NCI-H1930 (cell line): ENCODE measurements around the gene ZNF678.

ENCODE experiments used
- DNase-seq, 2 experiments: peaks; one replicate each; lab custom pipeline; 2025; lab: John Stamatoyannopoulos, UW

The ZNF678 gene

DNA sequence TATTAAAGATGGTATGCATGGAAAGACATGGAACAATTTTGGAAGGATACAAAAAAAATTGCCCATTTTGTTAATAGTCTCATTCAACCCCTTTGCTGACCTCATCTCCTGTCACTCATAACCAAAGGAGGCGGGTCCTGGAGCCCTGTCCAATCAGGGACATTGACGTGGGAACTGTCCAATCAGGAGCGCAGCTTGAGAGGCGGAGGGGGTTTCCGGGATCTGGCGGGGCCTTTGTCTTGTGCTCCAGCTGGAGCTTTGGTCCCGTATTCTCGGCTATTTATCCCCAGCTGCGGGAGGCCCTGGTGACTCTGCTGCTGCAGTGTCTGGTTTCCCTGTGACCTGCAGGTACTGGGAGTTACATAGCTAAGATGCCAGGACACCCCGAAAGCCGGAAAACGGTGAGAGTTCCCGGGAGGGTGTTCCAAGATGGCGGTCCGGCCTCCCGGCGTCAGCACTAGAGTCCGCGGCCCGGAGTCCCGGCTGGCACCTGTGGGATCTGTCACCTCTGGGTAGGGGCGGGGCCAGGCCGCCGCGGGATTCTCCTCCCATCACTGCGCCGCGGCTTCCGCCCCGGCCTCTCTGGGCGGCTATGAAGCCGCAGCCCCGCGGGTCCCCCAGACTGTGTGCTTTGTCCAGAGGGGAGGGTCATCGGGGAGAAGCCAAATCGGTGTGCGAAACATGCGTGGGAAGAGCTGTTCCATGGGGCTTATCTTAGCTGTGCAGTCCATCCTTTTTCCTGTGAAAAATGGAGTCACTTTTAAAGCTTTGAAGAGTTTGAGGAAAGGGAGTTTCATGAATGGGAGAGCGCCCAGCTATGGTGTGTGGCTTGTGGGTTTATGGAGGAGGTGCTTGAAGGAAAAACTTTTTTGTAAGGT is at the start of gene ZNF678:
Gene ZNF678 (plus strand): TSS at position 233 of the 878 bp plus-strand sequence. CDS start 87,436 bp downstream, outside the sequence.
- peak; percentile 92 to 93 for DNase-seq

DNA sequence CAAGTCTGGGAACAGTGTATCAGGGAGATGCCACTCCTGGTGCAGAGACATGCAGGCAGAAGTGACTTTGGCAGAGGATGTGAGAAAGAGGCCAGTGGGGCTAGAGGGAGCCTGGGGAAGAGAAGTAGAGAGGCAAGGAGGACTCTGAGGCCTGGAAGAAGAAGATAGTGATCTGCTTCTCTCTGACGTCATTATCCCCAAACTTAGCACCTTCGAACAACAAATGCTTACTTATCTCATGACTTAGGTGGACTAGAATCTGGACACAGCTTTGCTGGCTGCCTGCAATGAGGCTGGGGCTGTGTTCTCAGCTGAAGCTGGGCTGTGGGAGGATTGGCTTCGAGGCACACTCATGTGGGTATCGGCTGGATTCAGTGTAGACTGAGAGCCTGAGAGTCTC is 44.5 kb upstream of the ZNF678 start:
- DNase-seq: no peak

DNA sequence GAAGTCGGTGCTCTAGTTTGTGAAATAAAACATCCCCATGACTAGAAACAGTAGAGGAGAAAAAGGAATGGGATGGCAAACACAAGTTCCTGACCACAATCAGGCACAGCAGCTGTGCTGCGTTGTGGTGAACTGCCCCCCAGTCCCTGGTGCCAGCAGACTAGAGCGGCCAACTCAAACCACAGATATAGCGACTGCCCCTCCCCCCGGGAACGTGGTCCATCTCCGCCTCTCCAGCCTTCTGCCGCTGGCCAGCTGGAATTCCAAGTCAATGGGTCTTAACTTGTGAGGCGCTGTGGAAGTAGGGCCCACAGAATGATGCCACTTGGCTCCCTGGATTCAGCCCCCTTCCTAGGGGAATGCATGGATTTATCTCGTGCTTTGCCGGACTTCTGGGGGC is 41.6 kb upstream of the ZNF678 start:
- no peak for DNase-seq

DNA sequence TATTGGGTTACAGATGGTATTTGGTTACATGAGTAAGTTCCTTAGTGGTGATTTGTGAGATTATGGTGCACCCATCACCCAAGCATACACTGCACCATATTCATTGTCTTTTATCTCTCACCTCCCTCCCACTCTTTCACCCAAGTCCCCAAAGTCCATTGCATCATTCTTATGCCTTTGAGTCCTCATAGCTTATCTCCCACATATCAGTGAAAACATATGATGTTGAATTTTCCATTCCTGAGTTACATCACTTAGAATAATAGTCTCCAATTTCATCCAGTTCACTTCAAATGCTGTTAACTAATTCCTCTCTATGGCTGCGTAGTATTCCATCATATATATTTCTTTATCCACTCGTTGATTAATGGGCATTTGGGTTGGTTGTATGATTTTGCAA is 36.8 kb upstream of the ZNF678 start:
- no peak for DNase-seq

DNA sequence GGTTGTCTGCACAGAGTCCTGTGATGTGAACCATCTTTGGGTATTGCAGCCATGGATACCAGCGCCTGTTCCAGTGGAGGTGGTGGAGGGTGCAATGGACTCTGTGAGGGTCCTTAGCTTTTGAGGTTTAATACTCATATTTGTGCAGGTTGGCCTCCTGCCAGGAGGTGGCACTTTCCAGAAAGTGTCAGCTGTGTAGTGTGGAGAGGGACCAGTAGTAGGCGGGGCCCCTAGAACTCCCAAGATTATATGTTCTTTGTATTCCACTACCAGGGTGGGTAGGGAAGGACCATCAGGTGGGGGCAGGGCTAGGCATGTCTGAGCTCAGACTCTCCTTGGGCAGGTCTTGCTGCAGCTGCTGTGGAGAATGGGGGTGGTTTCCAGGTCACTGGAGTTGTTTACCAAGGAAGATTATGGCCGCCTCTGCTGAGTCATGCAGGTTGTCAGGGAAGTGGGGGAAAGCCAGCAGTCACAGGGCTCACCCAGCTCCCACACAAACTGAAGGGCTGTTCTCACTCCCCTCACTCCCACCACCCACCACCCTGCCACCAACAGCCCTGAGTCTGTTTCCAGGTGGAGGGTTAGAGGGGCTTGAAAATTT is 31.2 kb upstream of the ZNF678 start:
- DNase-seq: no peak

DNA sequence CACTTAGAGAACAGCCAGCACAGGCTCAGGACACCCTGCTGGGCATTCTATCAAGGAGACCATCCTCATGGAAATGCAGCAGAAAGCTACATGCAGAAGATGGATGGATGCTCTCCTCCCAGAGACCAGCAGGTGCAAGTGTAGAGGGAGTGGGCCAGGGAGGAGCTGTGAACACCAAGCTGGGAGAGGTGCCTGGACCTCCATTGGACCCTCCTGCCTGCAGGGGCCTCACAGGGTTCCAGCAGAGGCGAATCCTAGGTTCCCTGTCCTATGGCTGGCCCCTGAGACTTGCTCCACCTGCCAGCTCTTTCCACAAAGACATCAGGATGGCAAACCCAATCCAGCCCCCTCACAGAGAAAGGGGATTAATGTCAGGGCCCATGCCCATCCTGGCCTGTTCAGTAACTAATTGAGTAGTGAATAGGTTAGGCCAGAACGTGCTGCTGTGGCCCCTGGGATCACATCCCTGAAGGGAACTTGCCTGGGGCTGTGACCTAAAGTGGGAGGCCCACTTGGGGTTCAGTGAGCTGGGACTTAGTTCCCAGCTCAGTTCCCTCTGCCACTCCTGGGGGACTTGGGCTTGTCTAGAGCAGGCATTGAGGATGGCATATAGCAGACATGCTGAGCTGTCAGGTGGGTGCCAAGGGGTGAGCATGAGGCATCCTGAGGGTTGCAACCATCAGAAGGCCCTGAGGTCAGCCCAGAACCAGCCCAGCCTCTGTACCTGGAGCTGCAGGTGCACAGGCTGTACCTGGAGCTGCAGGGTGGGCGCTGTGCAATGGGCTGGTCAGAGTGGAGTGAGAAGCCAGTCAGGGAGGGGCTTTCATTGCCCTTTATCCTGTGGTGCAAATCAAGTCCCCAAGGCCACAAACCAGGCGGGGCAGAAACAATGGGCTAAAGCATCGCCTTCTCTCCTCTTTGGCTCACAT is 22.9 kb upstream of the ZNF678 start:
- no peak for DNase-seq

DNA sequence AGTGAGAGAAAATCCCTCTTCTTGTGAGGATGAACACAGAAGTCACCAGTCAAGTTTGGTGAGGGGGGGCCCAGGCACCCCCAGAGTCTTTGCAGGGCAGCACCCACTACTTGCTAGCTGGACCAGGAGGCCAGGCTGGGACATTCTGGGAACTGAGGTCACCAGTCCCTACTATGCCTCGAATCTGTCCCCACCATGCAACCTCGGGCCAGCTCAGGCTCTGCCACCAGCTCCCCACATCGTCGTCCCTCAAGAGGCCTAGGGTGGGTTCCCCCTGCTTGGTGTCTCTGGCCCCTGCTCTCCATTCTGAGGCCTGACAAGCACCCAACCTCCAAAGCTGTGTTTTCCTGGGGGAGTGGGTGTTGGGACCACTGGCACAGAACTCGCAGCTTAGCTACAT is 22.2 kb upstream of the ZNF678 start:
- no peak for DNase-seq

DNA sequence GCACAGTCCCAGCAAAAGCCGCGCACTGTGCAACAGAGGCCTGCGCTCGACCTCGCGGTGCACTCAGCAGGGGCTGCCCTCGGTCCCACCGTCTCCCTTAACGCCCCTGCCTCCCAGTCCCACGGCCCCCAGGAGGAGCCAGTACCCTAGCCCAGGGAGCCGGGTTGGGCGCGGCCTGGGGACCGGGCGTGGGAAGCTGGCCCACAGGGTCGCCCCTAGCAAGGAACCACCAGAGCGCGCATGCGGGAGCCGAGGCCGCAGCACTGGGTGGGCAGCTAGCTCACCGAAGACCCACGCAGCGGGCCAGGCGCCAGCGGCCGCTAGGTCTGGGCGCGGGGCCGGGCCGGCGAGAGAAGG is 21.6 kb upstream of the ZNF678 start:
- DNase-seq: no peak

DNA sequence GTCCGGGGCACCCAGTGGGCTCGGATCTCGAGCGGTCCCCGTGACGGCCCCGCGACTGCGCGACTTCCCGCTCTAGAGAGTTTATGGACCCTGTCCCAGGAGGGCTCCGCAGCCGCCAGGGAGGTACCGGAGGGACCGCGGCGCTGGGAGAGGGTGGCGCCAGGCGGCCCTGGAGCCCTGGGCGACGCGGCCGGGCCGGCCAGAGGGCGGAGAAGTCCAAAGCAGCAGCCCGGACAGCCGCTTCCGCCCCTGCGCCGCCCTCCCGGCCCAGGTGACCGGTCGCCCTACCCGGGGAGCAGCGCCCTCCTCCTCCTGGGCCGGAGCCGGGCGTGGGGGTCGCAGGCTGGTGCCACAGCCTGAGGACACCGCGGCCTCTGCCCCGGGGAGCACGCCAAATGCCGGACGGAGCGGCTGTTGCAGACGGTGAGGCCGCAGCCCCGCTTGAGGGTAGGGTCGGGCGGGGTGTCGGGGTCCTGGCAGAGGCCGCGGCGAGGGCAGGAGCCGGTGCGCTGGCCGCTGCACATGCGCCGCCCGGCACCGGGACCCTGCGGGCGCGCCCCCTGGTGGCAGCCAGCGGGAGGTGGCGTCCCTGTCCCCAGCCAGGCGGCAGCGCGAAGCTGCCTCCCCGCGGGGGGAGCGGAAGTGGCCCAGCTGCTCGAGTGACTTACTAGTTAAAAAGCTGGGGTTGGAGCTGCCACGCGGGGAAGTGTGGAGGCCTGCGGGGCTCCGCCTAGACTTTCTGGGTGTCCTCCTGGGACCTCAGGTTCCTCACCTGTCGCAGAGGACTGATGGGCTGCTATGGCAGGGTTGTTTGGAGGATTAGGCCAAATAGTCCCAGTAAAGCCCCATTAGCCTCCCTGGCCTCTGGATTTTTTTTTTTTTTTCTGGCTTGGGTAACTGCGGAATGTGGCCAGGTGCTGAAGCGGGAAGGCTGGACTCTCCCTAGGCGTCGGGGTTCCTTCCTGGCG is 20.9 kb upstream of the ZNF678 start:
- DNase-seq: peak; percentile 57 to 87

DNA sequence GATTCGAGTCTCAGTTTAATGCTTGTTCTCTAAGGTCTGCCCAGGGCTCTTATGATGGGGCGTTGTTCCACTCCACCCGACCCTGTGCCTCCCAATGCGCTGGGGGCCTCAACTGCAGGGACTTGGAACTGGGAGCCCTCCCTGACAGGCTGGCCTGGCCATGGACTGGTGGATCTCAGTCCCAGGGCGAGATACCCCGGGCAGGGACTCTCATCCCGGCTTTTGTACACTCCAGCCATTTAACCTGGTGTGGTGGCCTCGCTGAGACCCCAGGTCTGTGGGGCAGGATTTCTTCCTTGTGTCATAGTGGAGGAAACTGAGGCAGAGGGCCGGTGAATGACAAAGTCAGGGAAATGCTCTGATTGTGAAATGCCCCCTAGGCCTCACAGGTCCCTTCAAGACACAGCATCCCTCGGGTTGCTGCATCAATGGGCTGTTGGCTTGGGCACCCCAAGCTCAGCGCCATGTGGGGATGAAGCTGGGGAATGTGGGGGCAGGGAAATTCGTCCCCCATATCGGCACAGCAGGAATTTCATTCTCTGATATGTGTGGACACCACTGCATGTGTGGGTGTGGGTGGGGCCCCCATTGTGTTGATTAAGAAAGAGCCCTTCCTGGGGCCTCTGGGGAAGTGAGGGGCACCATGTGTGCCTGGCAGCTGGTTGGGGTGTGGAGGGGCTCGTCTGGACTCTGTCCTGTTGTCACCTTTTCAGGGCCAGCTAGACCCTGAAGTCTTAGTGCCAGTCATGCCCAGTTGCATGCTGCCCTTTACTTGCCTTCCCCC is 19.9 kb upstream of the ZNF678 start:
- no peak for DNase-seq

DNA sequence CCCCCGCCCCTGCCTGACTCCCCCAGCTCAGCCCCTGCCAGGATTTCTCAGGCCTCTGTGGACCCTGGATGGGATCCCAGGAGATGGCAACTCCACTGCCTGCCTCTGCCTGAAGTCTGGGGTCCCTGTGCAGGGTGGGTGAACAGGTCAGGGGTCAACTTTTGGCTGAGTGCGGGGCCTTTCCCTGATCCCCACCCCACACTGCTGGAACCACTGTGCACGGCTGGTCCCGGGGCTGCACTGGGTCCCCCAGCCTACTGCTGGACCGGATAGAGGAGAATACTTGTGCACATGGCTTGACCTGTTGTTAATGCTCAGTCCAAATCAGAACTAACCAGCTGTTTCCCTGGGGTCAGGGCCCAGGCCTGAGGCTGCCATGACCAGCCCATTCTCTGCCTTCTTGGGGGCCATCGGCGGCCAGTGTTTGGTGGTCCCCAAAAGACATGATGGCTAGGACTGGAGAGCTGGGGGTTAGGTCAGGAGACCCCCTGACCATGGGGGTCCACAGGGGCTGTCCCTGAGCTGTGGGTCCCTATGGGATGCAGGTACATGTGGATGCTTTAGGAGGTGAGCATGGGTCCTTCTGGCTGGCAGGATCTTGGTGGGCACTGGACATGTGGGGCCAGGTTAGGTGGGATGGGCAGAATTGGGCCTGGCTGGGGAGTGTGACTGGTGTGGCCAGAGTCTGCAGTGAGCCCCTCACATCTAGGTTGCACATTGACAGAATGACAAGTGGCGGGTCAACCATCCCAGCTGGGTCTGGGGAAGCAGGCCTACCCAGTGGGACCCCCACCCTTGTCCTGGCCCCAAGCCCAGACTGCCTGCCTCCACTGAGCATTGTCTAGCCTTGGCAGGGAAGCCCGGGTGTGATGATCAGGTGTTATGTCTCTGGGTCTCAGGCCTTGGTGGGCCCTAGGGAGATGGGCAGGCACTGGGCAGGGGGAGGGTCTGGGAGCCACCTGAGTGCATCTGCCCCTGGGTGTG is 19.0 kb upstream of the ZNF678 start:
- DNase-seq: no peak

DNA sequence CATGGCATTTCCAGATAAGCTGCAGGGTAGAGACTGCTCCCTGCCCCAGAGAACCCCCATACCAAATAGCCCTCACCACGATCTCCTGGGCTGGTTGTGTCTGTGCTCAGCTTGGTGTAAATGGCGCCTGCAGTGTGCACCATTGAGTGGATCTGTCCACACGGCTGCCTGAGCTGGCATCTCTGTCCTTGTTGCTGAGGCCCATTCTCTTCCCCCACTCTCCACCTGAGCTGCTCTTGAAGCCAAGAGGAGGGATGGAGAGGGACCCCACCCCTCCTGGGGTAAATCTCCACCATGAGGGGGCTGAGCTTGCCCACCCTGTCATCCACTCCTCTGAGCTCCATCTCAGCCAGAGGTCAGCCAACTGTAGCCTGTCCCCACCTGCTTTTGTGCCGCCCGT is 18.0 kb upstream of the ZNF678 start:
- no peak for DNase-seq

DNA sequence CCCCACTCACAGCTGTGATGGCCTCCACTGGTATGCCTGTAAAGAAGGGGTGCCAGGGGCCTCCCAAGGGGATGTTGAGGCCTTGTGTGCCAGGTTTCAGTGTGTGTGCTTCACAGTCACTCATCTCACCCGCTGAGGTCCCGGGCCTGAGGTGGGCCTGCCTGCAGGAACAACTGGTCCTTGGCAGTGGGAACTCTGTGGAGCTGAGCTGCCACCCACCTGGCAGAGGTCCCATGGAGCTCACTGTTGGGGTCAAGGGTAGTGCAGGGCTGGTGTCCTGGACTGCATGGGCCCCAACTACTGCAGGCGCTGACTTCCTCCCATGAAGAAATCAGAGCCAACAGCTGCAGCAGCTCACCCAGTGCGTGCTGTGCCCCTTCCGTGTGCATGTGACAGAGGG is 17.3 kb upstream of the ZNF678 start:
- DNase-seq: no peak

DNA sequence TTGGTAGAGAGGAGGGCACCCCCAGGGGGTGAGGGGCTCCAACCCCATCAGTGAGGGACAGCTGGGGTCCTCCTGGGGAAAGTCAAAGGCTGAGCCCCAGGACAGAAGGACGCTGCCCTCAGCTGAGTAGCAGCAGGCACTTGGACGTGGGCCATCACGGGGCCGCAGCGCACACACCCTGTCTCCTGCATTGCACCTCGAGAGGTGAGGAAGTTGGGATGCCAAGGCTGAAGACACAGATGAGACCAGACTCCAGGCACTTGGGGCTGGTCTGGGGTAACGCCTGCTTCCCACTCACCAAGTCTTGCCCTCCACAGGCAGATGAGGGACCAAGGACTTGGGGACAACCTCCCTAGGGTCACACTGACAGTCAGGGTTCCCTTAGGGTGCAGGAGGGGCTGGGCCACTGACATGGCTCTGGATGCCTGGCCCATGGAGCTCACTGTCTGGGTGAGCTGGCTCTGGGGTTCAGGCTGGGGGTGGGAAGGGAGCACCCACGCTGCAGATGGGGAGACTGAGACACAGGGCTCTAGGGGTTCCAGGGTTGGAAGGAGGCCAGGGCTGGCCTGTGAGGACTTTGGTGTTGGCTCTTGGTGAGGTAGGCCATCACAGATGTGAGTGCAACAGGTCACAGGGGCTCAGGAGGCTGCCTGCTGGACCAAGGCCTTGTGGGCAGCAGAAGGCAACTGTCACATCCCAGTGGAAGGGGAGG is 16.6 kb upstream of the ZNF678 start:
- DNase-seq: no peak

DNA sequence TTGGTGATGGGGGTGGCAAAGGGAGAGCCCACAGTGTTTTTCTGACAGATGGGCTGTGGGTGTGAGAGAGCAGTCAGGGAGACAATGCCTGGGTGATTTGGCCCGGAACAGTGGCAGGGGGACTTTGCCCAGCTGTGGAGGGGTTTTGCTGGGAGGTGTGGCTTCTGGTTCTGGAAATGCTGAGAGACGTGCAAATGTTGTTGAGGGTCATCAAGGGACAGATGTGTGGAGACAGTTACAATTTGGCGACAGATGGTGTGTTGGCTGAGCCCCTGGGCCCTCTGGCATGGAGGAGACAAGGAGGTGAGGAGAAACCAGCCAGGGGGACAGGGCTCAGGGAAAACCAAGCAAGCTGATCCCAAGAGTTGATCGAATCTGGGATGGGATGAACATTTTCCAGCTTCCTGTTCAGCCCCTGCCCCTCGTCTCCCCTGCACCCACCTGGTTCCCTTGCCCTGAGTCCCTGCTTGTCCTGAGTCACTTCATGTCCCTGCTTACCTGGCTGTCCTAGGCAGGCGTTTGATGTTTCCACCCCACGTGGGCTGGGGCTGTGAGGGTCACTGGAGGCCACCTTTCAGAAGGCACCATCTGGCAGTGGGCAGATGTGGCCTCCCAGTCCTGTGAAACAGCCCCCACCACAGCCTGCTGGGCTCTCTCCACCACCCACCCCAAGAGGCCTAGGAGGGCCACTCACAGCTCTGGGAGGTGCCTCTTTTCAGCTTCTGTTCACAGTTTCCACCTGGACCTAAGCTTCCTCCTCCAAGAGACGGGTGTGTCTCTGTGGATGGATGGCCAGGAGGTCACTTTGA is 15.8 kb upstream of the ZNF678 start:
- DNase-seq: no peak

DNA sequence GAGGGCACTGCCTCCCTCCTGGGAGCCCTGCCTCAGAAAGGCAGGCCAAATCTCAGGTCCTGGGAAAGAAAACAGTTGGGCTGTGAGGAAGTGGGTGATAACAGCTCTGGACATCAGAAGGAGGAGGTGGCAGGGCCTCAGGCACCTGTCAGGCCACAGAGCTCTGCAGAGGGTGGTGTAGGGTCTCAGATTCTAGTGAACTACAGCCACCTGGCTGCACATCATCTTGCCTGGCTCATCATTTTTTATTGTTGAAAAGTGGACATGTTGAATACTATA is 15.3 kb upstream of the ZNF678 start:
- no peak for DNase-seq

DNA sequence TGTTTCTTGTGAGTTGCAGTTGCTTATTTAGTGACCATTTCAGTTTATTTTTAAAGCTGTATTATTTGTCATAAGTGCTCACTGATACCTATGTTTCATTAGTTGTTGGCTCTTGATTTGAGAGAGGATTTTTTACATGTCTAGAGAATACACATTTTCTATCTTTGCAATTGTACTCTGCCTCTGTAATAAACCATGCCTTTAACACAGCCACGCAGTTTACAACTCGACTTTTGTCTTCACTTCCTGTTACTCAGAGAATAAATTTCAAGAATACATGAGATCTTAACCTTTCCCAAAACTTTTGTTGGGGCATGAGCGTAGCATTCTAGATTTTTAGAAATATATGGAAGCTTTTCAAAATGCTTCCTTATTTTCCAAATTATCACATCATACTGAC is 14.9 kb upstream of the ZNF678 start:
- no peak for DNase-seq

DNA sequence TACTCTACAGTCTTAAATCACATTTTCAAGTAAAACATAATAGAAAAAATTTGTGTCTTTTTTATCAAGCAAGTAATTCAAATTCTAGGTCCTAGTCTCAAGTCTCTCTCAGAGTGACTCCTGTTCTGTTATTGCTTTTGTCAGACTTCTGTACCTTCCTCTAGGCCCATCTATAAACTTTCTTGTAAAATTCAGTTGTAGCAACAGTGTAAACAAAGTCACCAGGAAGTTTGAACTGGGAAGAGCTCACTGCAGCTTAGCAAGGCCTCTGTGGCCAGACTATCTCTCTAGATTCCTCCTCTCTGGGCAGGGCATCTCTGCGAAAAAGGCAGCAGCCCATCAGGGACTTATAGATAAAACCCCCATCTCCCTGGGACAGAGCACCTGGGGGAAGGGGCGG is 13.5 kb upstream of the ZNF678 start:
- no peak for DNase-seq
